ENCODE results near the gene F7. TPM values are rescaled to one million over a fixed set of nuclear protein-coding genes. Genes with fewer than 3 reads are reported as not detected.
A peak's percentile ranks its signal among the peaks of the same experiment; 100 is the strongest.

The F7 gene
- polyA plus RNA-seq, 2 of the 4 experiments (the other 2 are of a cell fraction): 0.26 to 0.65 TPM

- no peak overlapping the region for H3K27ac ChIP-seq
- no peak for FAIRE-seq
- DNase-seq (ENCODE audit: low read depth in 1 of 2, low spot score in 1 of 2): no peak
- H3K4me1 ChIP-seq: 0 out of 3 replicates have a peak, but pooled peaks cover 3% of the 10 kb centered on the region
- 56% methylated on average over 11 of the region's 18 CpGs for WGBS (ENCODE audit: missing lambda C conversion rate)
- peak in 1 of 2 experiments; percentile 12; a peak in 2 of 6 replicates for ATAC-seq
- ChIA-PET CTCF (no interaction called here), POLR2A (no interaction called here)
- H3K4me2 ChIP-seq: no peak overlapping the region
- H3K4me3 ChIP-seq: no peak overlapping the region
- H3K9me3 ChIP-seq: no peaks in the 10 kb centered on the region
- TF ChIP-seq MAFK (IDR thresholded peaks at IDR 0.05; ENCODE audit: partially characterized antibody) (no peak), HOXB13 (CRISPR knock-in tag; IDR thresholded peaks at IDR 0.05; ENCODE audit: low read depth) (no peak), MYC (IDR thresholded peaks at IDR 0.05; ENCODE audit: borderline replicate concordance, low read length) (no peak), PHF8 (IDR thresholded peaks at IDR 0.05; ENCODE audit: borderline replicate concordance, low read depth) (no peak), HOXB5 (CRISPR knock-in tag; IDR thresholded peaks at IDR 0.05) (no peak), RCOR1 (IDR thresholded peaks at IDR 0.05; ENCODE audit: low read depth, low read length) (no peak), POLR2AphosphoS2 (conservative IDR thresholded peaks at IDR 0.05; ENCODE audit: low read length) (no peak), ZFP36 (IDR thresholded peaks at IDR 0.05; ENCODE audit: borderline replicate concordance, partially characterized antibody) (no peak), EHMT2 (IDR thresholded peaks at IDR 0.05; ENCODE audit: low read depth) (no peak), GATA3 (IDR thresholded peaks at IDR 0.05; ENCODE audit: borderline replicate concordance) (no peak), CHD4 (IDR thresholded peaks at IDR 0.05; ENCODE audit: borderline replicate concordance) (no peak), MAZ (IDR thresholded peaks at IDR 0.05; ENCODE audit: borderline replicate concordance, low read depth, low read length) (no peak), CBX8 (IDR thresholded peaks at IDR 0.05) (no peak), ZC3H11A (IDR thresholded peaks at IDR 0.05) (no peak), USF2 (IDR thresholded peaks at IDR 0.05) (no peak), HDAC2 (IDR thresholded peaks at IDR 0.05) (no peak), HMGXB4 (CRISPR knock-in tag; IDR thresholded peaks at IDR 0.05; ENCODE audit: borderline replicate concordance) (no peak)
Observed at GRCh38 chr13:113080361-113080831, 25.2 kb upstream of the F7 start.

GRCh38 chr13:113080901-113081521 lies 24.6 kb upstream of the F7 start:
- WGBS (ENCODE audit: missing lambda C conversion rate): 54% methylated on average over 11 of the region's 25 CpGs
- Histone ChIP-seq H3K4me1 (0 out of 3 replicates have a peak, but pooled peaks cover 3% of the 10 kb centered on the region), H3K4me3 (no peak overlapping the region), H3K27ac (no peak overlapping the region), H3K4me2 (no peak overlapping the region), H3K9me3 (no peaks in the 10 kb centered on the region)
- ChIA-PET CTCF (no interaction called here), POLR2A (no interaction called here)
- ATAC-seq (no peak), FAIRE-seq (no peak), DNase-seq (ENCODE audit: low read depth in 1 of 2, low spot score in 1 of 2) (no peak)
- TF ChIP-seq NPAS2 (CRISPR knock-in tag; IDR thresholded peaks at IDR 0.05; ENCODE audit: borderline replicate concordance): no peak
- TF ChIP-seq SMC3 (IDR thresholded peaks at IDR 0.05): no peak
- no peak for TF ChIP-seq EHF (CRISPR knock-in tag; IDR thresholded peaks at IDR 0.05)
- TF ChIP-seq ZC3H11A (IDR thresholded peaks at IDR 0.05): no peak
- TF ChIP-seq RAD21 (conservative IDR thresholded peaks at IDR 0.05 in 1 of 2, IDR thresholded peaks at IDR 0.05 in 1 of 2): no peak
- TF ChIP-seq MAZ (IDR thresholded peaks at IDR 0.05; ENCODE audit: borderline replicate concordance, low read depth, low read length): no peak
- TF ChIP-seq NFE2L2 (conservative IDR thresholded peaks at IDR 0.05; ENCODE audit: low read length): no peak
- TF ChIP-seq HDAC2 (IDR thresholded peaks at IDR 0.05): no peak
- TF ChIP-seq RCOR1 (IDR thresholded peaks at IDR 0.05; ENCODE audit: low read depth, low read length): no peak
- no peak for TF ChIP-seq NR3C1 (IDR thresholded peaks at IDR 0.05)
- no peak for TF ChIP-seq POLR2A (IDR thresholded peaks at IDR 0.05; ENCODE audit: low read length)
- no peak for TF ChIP-seq BCL3 (IDR thresholded peaks at IDR 0.05)
- no peak for TF ChIP-seq BHLHE40 (IDR thresholded peaks at IDR 0.05; ENCODE audit: low read depth, low read length)

All from A549 (cell line).